ENCODE results near the gene CCDC185. TPM values are rescaled to one million over a fixed set of nuclear protein-coding genes. Genes with fewer than 3 reads are reported as not detected.

Gene CCDC185
- total and polyA plus RNA-seq, 2 of the 13 experiments (the other 11 are each of a cell fraction or from before 2014, with no cell fraction given), result not detected

DNA sequence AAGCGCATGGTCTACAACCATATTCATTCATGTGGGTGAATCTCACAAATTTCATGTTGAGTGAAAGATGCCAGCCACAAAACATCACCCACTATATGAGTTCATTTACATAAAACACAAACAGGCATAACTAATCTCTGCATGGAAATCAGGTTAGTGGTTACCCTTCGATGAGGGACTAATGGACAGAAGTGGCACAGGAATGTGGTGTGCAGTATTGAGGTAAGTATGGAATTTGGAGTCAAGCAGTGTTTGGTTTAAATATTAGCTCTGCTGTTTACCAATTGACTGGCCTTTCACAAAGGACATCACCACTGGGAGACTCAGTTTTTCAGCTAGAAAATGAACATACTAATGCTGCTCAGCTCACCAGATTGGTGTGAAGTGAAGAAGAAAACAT is 24.2 kb downstream of the CCDC185 start (continued):
- TF ChIP-seq ZBTB20 (CRISPR knock-in tag; IDR thresholded peaks at IDR 0.05; ENCODE audit: borderline replicate concordance, low read depth) (no peak), GTF3A (CRISPR knock-in tag; conservative IDR thresholded peaks at IDR 0.05) (no peak), EED (CRISPR knock-in tag; IDR thresholded peaks at IDR 0.05) (no peak), RXRA (CRISPR knock-in tag; IDR thresholded peaks at IDR 0.05) (no peak), ZBTB38 (CRISPR knock-in tag; IDR thresholded peaks at IDR 0.05) (no peak), THAP11 (CRISPR knock-in tag; IDR thresholded peaks at IDR 0.05) (no peak), ZNF34 (CRISPR knock-in tag; IDR thresholded peaks at IDR 0.05; ENCODE audit: borderline replicate concordance) (no peak), ZNF17 (CRISPR knock-in tag; IDR thresholded peaks at IDR 0.05) (no peak), CBFB (CRISPR knock-in tag; IDR thresholded peaks at IDR 0.05) (no peak), CREB1 (IDR thresholded peaks at IDR 0.05) (no peak), CREB1 (CRISPR knock-in tag; IDR thresholded peaks at IDR 0.05) (no peak), ZFP90 (CRISPR knock-in tag; IDR thresholded peaks at IDR 0.05; ENCODE audit: borderline replicate concordance) (no peak), MIER3 (CRISPR knock-in tag; IDR thresholded peaks at IDR 0.05; ENCODE audit: borderline replicate concordance) (no peak), ZSCAN31 (CRISPR knock-in tag; IDR thresholded peaks at IDR 0.05; ENCODE audit: low read depth) (no peak), ZNF674 (CRISPR knock-in tag; IDR thresholded peaks at IDR 0.05; ENCODE audit: low read depth) (no peak), ZNF432 (CRISPR knock-in tag; IDR thresholded peaks at IDR 0.05; ENCODE audit: borderline replicate concordance) (no peak), MIXL1 (CRISPR knock-in tag; IDR thresholded peaks at IDR 0.05) (0 out of 2 replicates have a peak, but pooled peaks have one; percentile 19), REXO4 (CRISPR knock-in tag; IDR thresholded peaks at IDR 0.05; ENCODE audit: borderline replicate concordance) (no peak), GATAD1 (CRISPR knock-in tag; IDR thresholded peaks at IDR 0.05) (no peak), ZNF616 (CRISPR knock-in tag; IDR thresholded peaks at IDR 0.05; ENCODE audit: low read depth) (no peak), ZNF33B (CRISPR knock-in tag; IDR thresholded peaks at IDR 0.05) (no peak), NCOA1 (CRISPR knock-in tag; IDR thresholded peaks at IDR 0.05) (no peak), RXRB (CRISPR knock-in tag; IDR thresholded peaks at IDR 0.05; ENCODE audit: borderline replicate concordance) (no peak), PHF21A (CRISPR knock-in tag; IDR thresholded peaks at IDR 0.05) (no peak), RFXAP (CRISPR knock-in tag; IDR thresholded peaks at IDR 0.05; ENCODE audit: borderline replicate concordance) (no peak), ZNF781 (CRISPR knock-in tag; IDR thresholded peaks at IDR 0.05; ENCODE audit: borderline replicate concordance, not compliant biosample characterization) (no peak), TMF1 (CRISPR knock-in tag; IDR thresholded peaks at IDR 0.05; ENCODE audit: low read depth) (no peak)
- TF ChIP-seq, protein P1, sequence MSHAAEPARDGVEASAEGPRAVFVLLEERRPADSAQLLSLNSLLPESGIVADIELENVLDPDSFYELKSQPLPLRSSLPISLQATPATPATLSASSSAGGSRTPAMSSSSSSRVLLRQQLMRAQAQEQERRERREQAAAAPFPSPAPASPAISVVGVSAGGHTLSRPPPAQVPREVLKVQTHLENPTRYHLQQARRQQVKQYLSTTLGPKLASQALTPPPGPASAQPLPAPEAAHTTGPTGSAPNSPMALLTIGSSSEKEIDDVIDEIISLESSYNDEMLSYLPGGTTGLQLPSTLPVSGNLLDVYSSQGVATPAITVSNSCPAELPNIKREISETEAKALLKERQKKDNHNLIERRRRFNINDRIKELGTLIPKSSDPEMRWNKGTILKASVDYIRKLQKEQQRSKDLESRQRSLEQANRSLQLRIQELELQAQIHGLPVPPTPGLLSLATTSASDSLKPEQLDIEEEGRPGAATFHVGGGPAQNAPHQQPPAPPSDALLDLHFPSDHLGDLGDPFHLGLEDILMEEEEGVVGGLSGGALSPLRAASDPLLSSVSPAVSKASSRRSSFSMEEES (CRISPR knock-in tag; IDR thresholded peaks at IDR 0.05), result no peak
- TF ChIP-seq, protein P2, sequence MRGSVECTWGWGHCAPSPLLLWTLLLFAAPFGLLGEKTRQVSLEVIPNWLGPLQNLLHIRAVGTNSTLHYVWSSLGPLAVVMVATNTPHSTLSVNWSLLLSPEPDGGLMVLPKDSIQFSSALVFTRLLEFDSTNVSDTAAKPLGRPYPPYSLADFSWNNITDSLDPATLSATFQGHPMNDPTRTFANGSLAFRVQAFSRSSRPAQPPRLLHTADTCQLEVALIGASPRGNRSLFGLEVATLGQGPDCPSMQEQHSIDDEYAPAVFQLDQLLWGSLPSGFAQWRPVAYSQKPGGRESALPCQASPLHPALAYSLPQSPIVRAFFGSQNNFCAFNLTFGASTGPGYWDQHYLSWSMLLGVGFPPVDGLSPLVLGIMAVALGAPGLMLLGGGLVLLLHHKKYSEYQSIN (CRISPR knock-in tag; IDR thresholded peaks at IDR 0.05; ENCODE audit: borderline replicate concordance), result no peak
- TF ChIP-seq, protein P3, sequence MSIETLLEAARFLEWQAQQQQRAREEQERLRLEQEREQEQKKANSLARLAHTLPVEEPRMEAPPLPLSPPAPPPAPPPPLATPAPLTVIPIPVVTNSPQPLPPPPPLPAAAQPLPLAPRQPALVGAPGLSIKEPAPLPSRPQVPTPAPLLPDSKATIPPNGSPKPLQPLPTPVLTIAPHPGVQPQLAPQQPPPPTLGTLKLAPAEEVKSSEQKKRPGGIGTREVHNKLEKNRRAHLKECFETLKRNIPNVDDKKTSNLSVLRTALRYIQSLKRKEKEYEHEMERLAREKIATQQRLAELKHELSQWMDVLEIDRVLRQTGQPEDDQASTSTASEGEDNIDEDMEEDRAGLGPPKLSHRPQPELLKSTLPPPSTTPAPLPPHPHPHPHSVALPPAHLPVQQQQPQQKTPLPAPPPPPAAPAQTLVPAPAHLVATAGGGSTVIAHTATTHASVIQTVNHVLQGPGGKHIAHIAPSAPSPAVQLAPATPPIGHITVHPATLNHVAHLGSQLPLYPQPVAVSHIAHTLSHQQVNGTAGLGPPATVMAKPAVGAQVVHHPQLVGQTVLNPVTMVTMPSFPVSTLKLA (IDR thresholded peaks at IDR 0.05), result no peak

All from HepG2 (cell line).